Measurements from ENCODE around the gene RRP36.

Gene RRP36

GRCh38 chr6:43062818-43063217 lies 41.4 kb downstream of the RRP36 start:
- TF ChIP-seq REST (IDR thresholded peaks at IDR 0.05; ENCODE audit: insufficient read depth in 1 of 2, low read depth in 2 of 2, low read length in 2 of 2) (no peak), FOXP2 (optimal IDR thresholded peaks at IDR 0.05; ENCODE audit: borderline replicate concordance, extremely low read depth, extremely low read length, insufficient read depth) (no peak), TAF1 (IDR thresholded peaks at IDR 0.05; ENCODE audit: borderline replicate concordance, insufficient read depth, low read length) (no peak), SIN3A (IDR thresholded peaks at IDR 0.05; ENCODE audit: borderline replicate concordance, insufficient read depth, low read length) (no peak), POLR2AphosphoS5 (IDR thresholded peaks at IDR 0.05; ENCODE audit: low read depth, low read length) (no peak)

DNA sequence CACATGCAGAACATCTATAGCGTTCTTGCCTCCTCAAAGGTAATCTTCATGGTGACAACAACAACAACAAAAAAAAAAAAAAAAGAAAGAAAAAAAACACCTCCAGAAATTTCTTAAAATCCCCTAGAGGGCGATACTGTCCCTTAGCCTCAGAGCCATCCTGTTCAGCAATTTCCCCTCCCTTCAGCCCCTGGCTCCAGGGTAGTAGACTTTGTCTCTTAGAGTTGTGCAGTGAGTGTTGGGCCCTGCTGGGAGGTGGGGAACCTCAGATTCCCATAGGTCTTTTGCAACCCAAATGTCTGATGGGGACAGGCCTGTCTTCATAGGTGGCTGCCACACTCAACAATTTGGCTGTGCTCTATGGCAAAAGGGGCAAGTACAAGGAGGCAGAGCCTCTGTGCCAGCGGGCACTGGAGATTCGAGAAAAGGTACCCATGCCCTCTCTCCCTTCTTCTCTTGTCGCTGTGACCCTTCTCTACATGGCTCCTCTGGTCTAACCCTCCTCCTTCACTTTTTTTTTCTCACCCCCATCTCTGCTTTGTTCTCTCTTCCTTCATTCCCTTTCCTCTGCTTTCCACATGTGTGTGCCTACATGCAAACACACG lies 48.7 kb downstream of the RRP36 start:
- no peak for TF ChIP-seq SIN3A (IDR thresholded peaks at IDR 0.05; ENCODE audit: borderline replicate concordance, insufficient read depth, low read length)
- TF ChIP-seq FOXP2 (optimal IDR thresholded peaks at IDR 0.05; ENCODE audit: borderline replicate concordance, extremely low read depth, extremely low read length, insufficient read depth): no peak
- no peak for TF ChIP-seq TAF1 (IDR thresholded peaks at IDR 0.05; ENCODE audit: borderline replicate concordance, insufficient read depth, low read length)
- no peak for TF ChIP-seq REST (IDR thresholded peaks at IDR 0.05; ENCODE audit: insufficient read depth in 1 of 2, low read depth in 2 of 2, low read length in 2 of 2)
- no peak for TF ChIP-seq POLR2AphosphoS5 (IDR thresholded peaks at IDR 0.05; ENCODE audit: low read depth, low read length)

GRCh38 chr6:43074847-43075669 lies 53.6 kb downstream of the RRP36 start:
- TF ChIP-seq SIN3A (IDR thresholded peaks at IDR 0.05; ENCODE audit: borderline replicate concordance, insufficient read depth, low read length) (no peak), TAF1 (IDR thresholded peaks at IDR 0.05; ENCODE audit: borderline replicate concordance, insufficient read depth, low read length) (no peak), POLR2AphosphoS5 (IDR thresholded peaks at IDR 0.05; ENCODE audit: low read depth, low read length) (no peak), FOXP2 (optimal IDR thresholded peaks at IDR 0.05; ENCODE audit: borderline replicate concordance, extremely low read depth, extremely low read length, insufficient read depth) (no peak), REST (IDR thresholded peaks at IDR 0.05; ENCODE audit: insufficient read depth in 1 of 2, low read depth in 2 of 2, low read length in 2 of 2) (no peak)

DNA sequence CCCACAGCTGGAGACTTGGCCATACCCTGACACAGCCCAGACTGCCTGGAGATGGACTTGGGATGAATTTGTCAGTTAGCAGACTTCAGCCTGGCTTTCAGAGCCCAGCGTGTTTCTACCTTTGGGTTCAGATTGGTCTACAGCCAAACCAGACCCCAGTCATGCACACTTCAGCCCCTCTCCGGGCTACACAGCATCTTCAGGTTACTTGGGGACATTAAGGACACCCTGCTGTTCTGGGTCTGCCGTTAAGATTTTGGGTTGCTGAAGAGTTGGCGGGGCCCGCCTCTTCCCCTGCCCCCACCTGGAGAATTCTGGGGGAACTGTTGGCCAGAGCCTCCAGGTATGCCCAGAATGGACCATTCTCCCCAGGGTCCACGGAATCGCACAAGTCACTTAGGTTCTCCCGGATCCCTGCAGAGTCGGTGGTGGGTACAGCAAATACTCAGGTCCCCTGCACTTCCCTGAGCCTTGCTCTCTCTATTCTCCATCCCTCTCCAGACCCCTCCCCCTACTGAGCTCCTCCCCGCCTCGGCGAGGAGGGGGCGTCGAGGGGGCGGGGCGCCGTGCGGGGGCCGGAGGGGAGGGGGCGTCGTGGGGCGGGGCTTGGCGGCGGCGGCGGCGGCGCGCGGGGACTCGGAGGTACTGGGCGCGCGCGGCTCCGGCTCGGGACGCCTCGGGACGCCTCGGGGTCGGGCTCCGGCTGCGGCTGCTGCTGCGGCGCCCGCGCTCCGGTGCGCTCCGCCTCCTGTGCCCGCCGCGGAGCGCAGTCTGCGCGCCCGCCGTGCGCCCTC lies 54.4 kb downstream of the RRP36 start, which contains the start of gene PTK7:
Gene PTK7 (plus strand): TSS at position 645 of the 794 bp plus-strand sequence. CDS start 175 bp downstream, outside the sequence.
- no peak for TF ChIP-seq FOXP2 (optimal IDR thresholded peaks at IDR 0.05; ENCODE audit: borderline replicate concordance, extremely low read depth, extremely low read length, insufficient read depth)
- TF ChIP-seq TAF1 (IDR thresholded peaks at IDR 0.05; ENCODE audit: borderline replicate concordance, insufficient read depth, low read length): peak; percentile 30; the same call in 1 of the 2 replicates

Measured in PFSK-1 (cell line).